Eye (tissue), 1 donor: ENCODE results near the gene MTREX.
A peak's percentile ranks its signal among the peaks of the same experiment; 100 is the strongest.
"Not testable (repeated sequence)": the region's sequence is repeated elsewhere in the genome, so short reads cannot be mapped to it uniquely, and the experiment has no call there.

Experiments
- DNase-seq: peaks from one replicate; pipeline ENCODE4 v3.0.0-alpha.2; 2015

The MTREX gene

GRCh38 chr5:55307383-55308253 lies at the start of gene MTREX, which contains the start of gene DHX29:
TSS of gene MTREX (plus strand) at chr5:55307989. CDS start at chr5:55308014, 25 bp downstream.
TSS of gene DHX29 (minus strand) at chr5:55307694. CDS start at chr5:55307573, 121 bp downstream.
- peak; percentile 98 for DNase-seq

GRCh38 chr5:55258339-55258738 lies 49.5 kb upstream of the MTREX start:
- DNase-seq = no peak

GRCh38 chr5:55276771-55277170 lies 31.0 kb upstream of the MTREX start:
- DNase-seq = no peak

GRCh38 chr5:55278778-55279177 lies 29.0 kb upstream of the MTREX start:
- DNase-seq = no peak

GRCh38 chr5:55286411-55286933 lies 21.3 kb upstream of the MTREX start:
- no peak for DNase-seq

GRCh38 chr5:55289808-55290207 lies 18.0 kb upstream of the MTREX start:
- no peak for DNase-seq

GRCh38 chr5:55290991-55291390 lies 16.8 kb upstream of the MTREX start:
- DNase-seq = no peak

GRCh38 chr5:55294935-55295334 lies 12.9 kb upstream of the MTREX start:
- no peak for DNase-seq

- no peak for DNase-seq
Observed at GRCh38 chr5:55300890-55301289, 6.9 kb upstream of the MTREX start.

- DNase-seq = no peak
Observed at GRCh38 chr5:55303238-55303690, 4.5 kb upstream of the MTREX start.

- DNase-seq = no peak
Observed at GRCh38 chr5:55304584-55304983, 3.2 kb upstream of the MTREX start.

- no peak for DNase-seq
Observed at GRCh38 chr5:55305345-55305744, 2.4 kb upstream of the MTREX start.

- no peak for DNase-seq
Observed at GRCh38 chr5:55306641-55307382, 977 bp upstream of the MTREX start.

GRCh38 chr5:55308254-55308836 lies 556 bp downstream of the MTREX start:
- DNase-seq = no peak

GRCh38 chr5:55313870-55314617 lies 6.3 kb downstream of the MTREX start:
- no peak for DNase-seq

- no peak for DNase-seq
Observed at GRCh38 chr5:55316289-55316688, 8.5 kb downstream of the MTREX start.

GRCh38 chr5:55316837-55317236 lies 9.0 kb downstream of the MTREX start:
- DNase-seq = no peak

- not testable (repeated sequence) for DNase-seq
Observed at GRCh38 chr5:55318237-55318636, 10.4 kb downstream of the MTREX start.

- DNase-seq = no peak
Observed at GRCh38 chr5:55319491-55319890, 11.7 kb downstream of the MTREX start.

- no peak for DNase-seq
Observed at GRCh38 chr5:55320571-55320970, 12.8 kb downstream of the MTREX start.

GRCh38 chr5:55324006-55324405 lies 16.2 kb downstream of the MTREX start:
- DNase-seq = no peak

GRCh38 chr5:55324815-55325418 lies 17.1 kb downstream of the MTREX start:
- peak; percentile 62 for DNase-seq
